ENCODE data around the gene DPYSL5. TPM values are rescaled to one million over a fixed set of nuclear protein-coding genes. Genes with fewer than 3 reads are reported as not detected.

Gene DPYSL5
- total and polyA plus RNA-seq, 9 of the 15 experiments (the other 6 are each of a cell fraction or from before 2014, with no cell fraction given) = 0.06 TPM; not detected in 8

GRCh38 chr2:26970928-26971627, 123.1 kb downstream of the DPYSL5 start (continued):
- TF ChIP-seq E2F1 (CRISPR knock-in tag; IDR thresholded peaks at IDR 0.05) (no peak), GTF3C2 (IDR thresholded peaks at IDR 0.05; ENCODE audit: borderline replicate concordance, extremely low read depth, insufficient read length) (no peak), BRD4 (IDR thresholded peaks at IDR 0.05) (no peak), WHSC1 (IDR thresholded peaks at IDR 0.05; ENCODE audit: low read length) (no peak), PCBP1 (IDR thresholded peaks at IDR 0.05; ENCODE audit: low read depth, low read length, poor library complexity, severe bottlenecking) (no peak), STAT6 (CRISPR knock-in tag; IDR thresholded peaks at IDR 0.05) (no peak), RBM14 (IDR thresholded peaks at IDR 0.05; ENCODE audit: borderline replicate concordance, insufficient read depth, low read depth, low read length) (no peak), ZNF699 (CRISPR knock-in tag; IDR thresholded peaks at IDR 0.05; ENCODE audit: insufficient replicate concordance) (no peak), CBFB (CRISPR knock-in tag; IDR thresholded peaks at IDR 0.05) (no peak), ZNF212 (CRISPR knock-in tag; IDR thresholded peaks at IDR 0.05) (no peak), NCOR1 (IDR thresholded peaks at IDR 0.05) (no peak), ZNF445 (CRISPR knock-in tag; IDR thresholded peaks at IDR 0.05; ENCODE audit: low read depth) (no peak), DPF2 (IDR thresholded peaks at IDR 0.05) (0 out of 2 replicates have a peak, but pooled peaks have one; percentile 27), PKNOX1 (IDR thresholded peaks at IDR 0.05) (peak; percentile 81), ARHGAP35 (IDR thresholded peaks at IDR 0.05; ENCODE audit: partially characterized antibody) (no peak), CEBPB (tag; IDR thresholded peaks at IDR 0.05) (no peak)

All from K562 (cell line).